GM12878 (cell line): ENCODE measurements around the gene PHYHIPL. TPM values are rescaled to one million over a fixed set of nuclear protein-coding genes. Genes with fewer than 3 reads are reported as not detected.

Experiments used
- ATAC-seq: fragments of 200-7000 bp; cut with Tn5 transposase; 3 replicates; pipeline ENCODE4 v1.9.1; 2020; ENCODE audit warnings: mild to moderate bottlenecking, moderate library complexity
- BruUV-seq: library from RNA; stranded (reverse); fragments of 400-500 nt; replicated peaks from 2 replicates; lab custom pipeline; 2021; lab: Mats Ljungman, UMichigan
- CTCF ChIA-PET: fragments of 300-600 bp; sonication (Branson Sonifier 250); formaldehyde crosslinking; extraction: SDS; loops from one replicate; lab custom pipeline; 2021; ENCODE audit warnings: inconsistent platforms; lab: Yijun Ruan, JAX
- POLR2A ChIA-PET: fragments of 350-600 bp; formaldehyde crosslinking; extraction: SDS; loops from one replicate; lab custom pipeline; 2021; ENCODE audit warnings: inconsistent platforms; lab: Charles Lee
- RAD21 ChIA-PET: fragments of 300-600 bp; sonication (Branson Sonifier 250); formaldehyde crosslinking; loops from one replicate; lab custom pipeline; 2023; ENCODE audit warnings: antibody characterized with exemption; ENCODE audit not compliant: unreplicated experiment; lab: Charles Lee
- SMC1A ChIA-PET: fragments of 300-600 bp; sonication (Branson Sonifier 250); formaldehyde crosslinking; loops from one replicate; lab custom pipeline; 2023; ENCODE audit not compliant: unreplicated experiment, uncharacterized antibody; lab: Charles Lee
- DNase-seq: peaks from one replicate; pipeline ENCODE4 v3.0.0-alpha.2; 2011; ENCODE audit warnings: low read depth, low spot score
- FAIRE-seq: peaks from 3 replicates; lab custom pipeline; 2011; peaks lifted over from hg19 to GRCh38; lab: Jason Lieb, UNC
- H2AFZ ChIP-seq: 2 replicates; pipeline ENCODE4 v1.6.0; 2011; ENCODE audit warnings: low read depth, low read length, control low read depth; ENCODE audit not compliant: control insufficient read depth
- H3K27ac ChIP-seq: 2 replicates; pipeline ENCODE4 v1.5.1; 2011; ENCODE audit warnings: control low read depth; ENCODE audit not compliant: control insufficient read depth, insufficient read depth
- H3K27me3 ChIP-seq, 2 experiments: replicated peaks in 1 of 2; 2 replicates each; pipeline versions ENCODE4 v1.6.0 to v1.6.1; 2011; ENCODE audit warnings: low read length in 1 of 2; ENCODE audit not compliant: control insufficient read depth in 2 of 2, insufficient read depth in 2 of 2
- H3K36me3 ChIP-seq, 2 experiments: 2 replicates each; pipeline ENCODE4 v1.5.1; 2011; ENCODE audit warnings: low read length in 1 of 2; ENCODE audit not compliant: control insufficient read depth in 2 of 2, insufficient read depth in 2 of 2
- H3K4me1 ChIP-seq: 2 replicates; pipeline ENCODE4 v1.6.1; 2011; ENCODE audit warnings: mild to moderate bottlenecking, low read length, moderate library complexity, mixed read lengths; ENCODE audit not compliant: control insufficient read depth, insufficient read depth
- H3K4me2 ChIP-seq: 2 replicates; pipeline ENCODE4 v1.6.0; 2011; ENCODE audit warnings: control low read depth; ENCODE audit not compliant: control insufficient read depth, insufficient read depth
- H3K4me3 ChIP-seq: fragments of 200-600 bp; sonication (generic); 2 replicates; pipeline ENCODE4 v1.5.1; 2016
- H3K79me2 ChIP-seq: 2 replicates; pipeline ENCODE4 v1.6.0; 2011; ENCODE audit warnings: low read length; ENCODE audit not compliant: control insufficient read depth, insufficient read depth
- H3K9ac ChIP-seq: 2 replicates; pipeline ENCODE4 v1.8.0; 2011; ENCODE audit warnings: low read length, control low read depth, mixed read lengths; ENCODE audit not compliant: control insufficient read depth, insufficient read depth
- H3K9me3 ChIP-seq: replicated peaks from 3 replicates; pipeline ENCODE4 v1.5.1; 2011; ENCODE audit warnings: mild to moderate bottlenecking, low read length; ENCODE audit not compliant: control insufficient read depth, insufficient read depth
- H4K20me1 ChIP-seq: 2 replicates; pipeline ENCODE4 v1.6.0; 2011; ENCODE audit not compliant: control insufficient read depth, insufficient read depth
- CBX3 ChIP-seq: fragments of 200-600 bp; sonication (generic); IDR thresholded peaks from 2 replicates; pipeline ENCODE4 v1.6.1; 2016; ENCODE audit warnings: low read depth, borderline replicate concordance
- IKZF2 ChIP-seq, 2 experiments: fragments of 450-650 bp; IDR thresholded peaks; 2 replicates each; pipeline ENCODE4 v1.6.1; 2017; ENCODE audit warnings: mild to moderate bottlenecking in 2 of 2, moderate library complexity in 2 of 2
- JUNB ChIP-seq: IDR thresholded peaks from 2 replicates; pipeline ENCODE4 v1.6.1; 2016; ENCODE audit warnings: antibody characterized with exemption, mild to moderate bottlenecking
- KAT2A ChIP-seq: conservative IDR thresholded peaks from 2 replicates; pipeline ENCODE4 v1.6.1; 2011; ENCODE audit warnings: low read depth, low read length; ENCODE audit not compliant: control insufficient read depth
- MYC ChIP-seq: IDR thresholded peaks from 2 replicates; pipeline ENCODE4 v1.6.1; 2011; ENCODE audit warnings: mild to moderate bottlenecking, low read length, moderate library complexity, inconsistent platforms; ENCODE audit not compliant: insufficient read depth, insufficient replicate concordance, insufficient read length, severe bottlenecking
- NFYA ChIP-seq: IDR thresholded peaks from 2 replicates; pipeline ENCODE4 v1.6.1; 2011; ENCODE audit warnings: low read depth, mild to moderate bottlenecking, low read length, improper control_type of control experiment, borderline replicate concordance
- POLR2AphosphoS5 ChIP-seq: IDR thresholded peaks from 2 replicates; pipeline ENCODE4 v1.6.1; 2011; ENCODE audit warnings: mild to moderate bottlenecking, low read length, inconsistent platforms
- SMAD5 ChIP-seq: IDR thresholded peaks from 2 replicates; pipeline ENCODE4 v1.6.1; 2016; ENCODE audit warnings: antibody characterized with exemption, low read depth
- SPI1 ChIP-seq: IDR thresholded peaks from 2 replicates; pipeline ENCODE4 v1.6.1; 2011; ENCODE audit warnings: low read depth, mild to moderate bottlenecking, low read length, moderate library complexity, borderline replicate concordance; ENCODE audit not compliant: insufficient read depth
- SREBF2 ChIP-seq: IDR thresholded peaks from 2 replicates; pipeline ENCODE4 v1.6.1; 2012; ENCODE audit warnings: mild to moderate bottlenecking, low read length
- YY1 ChIP-seq: IDR thresholded peaks from 2 replicates; pipeline ENCODE4 v1.6.1; 2011; ENCODE audit warnings: low read depth, mild to moderate bottlenecking, low read length
- WGBS: methylation state at CpG from one replicate; pipeline ENCODE4 v1.1.6; 2016; ENCODE audit warnings: low lambda C conversion rate; ENCODE audit not compliant: insufficient replicate concordance, insufficient coverage; ENCODE audit errors: missing lambda C conversion rate; 5-methylcytosine and 5-hydroxymethylcytosine counted together
- in situ Hi-C: fragments of 300-500 bp; cut with MboI; formaldehyde crosslinking; loops from 9 replicates; pipeline ENCODE4 v1.14.3; 2018; ENCODE audit warnings: mixed read lengths
- intact Hi-C: fragments of 100-400 bp; cut with micrococcal nuclease; formaldehyde crosslinking; loops from one replicate; pipeline ENCODE4 v1.14.2; 2022; ENCODE audit not compliant: unreplicated experiment
- polyA plus RNA-seq, 11 experiments: library from polyadenylated mRNA; depleted of rRNA in 4 of 11; unstranded in 6 of 11; stranded (reverse) in 5 of 11; fragments of >200 nt; fragmentation: Nextera tagmentation in 4 of 11; fragmentation: Illumina TruSeq in 1 of 11; extraction: Ambion mirVana in 4 of 11; extraction: Trizol in 1 of 11; gene quantifications; 1 replicate in 1 of 11; 2 replicates in 10 of 11; pipeline versions ENCODE4 v1.2.1 to v1.2.3, GENCODE V29; 2011 to 2016; ENCODE audit warnings: inconsistent platforms in 2 of 11, missing spikeins in 2 of 11, low read depth in 1 of 11
- total RNA-seq, 4 experiments: library from RNA; depleted of rRNA in 3 of 4; stranded (reverse); fragments of >200 nt in 3 of 4; fragmentation: Illumina TruSeq in 1 of 4; extraction: Trizol in 1 of 4; gene quantifications; 2 replicates each; pipeline versions ENCODE4 v1.2.1 to v1.2.3, GENCODE V29; 2013 to 2021

PHYHIPL gene
- total and polyA plus RNA-seq, 10 of the 15 experiments (the other 5 are each of a cell fraction or from before 2014, with no cell fraction given): 0.06 to 0.40 (median 0.18) TPM; not detected in 2

DNA sequence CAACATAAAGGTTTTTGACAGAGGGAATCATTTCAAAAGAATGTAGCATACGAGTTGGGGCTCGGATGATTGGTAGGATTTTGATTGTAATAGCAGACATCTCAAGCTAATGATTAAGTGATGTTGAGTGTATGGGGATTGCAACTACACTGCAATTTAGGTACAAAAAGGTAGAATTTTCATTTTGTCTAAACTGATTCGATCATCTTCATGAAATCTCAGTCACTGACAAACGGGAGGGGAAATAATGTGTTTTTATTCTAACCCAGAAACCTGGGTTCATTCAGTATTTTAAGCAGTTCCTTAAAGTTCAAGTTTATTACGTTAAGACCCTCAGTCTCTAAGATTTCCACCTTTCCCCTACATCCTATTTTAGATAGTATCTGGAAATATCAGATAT, 3.9 kb upstream of the PHYHIPL start:
- SMC1A ChIA-PET: interaction anchor here (0.6 to 3.5 kb wide), 5 partner anchors 8 to 114 kb away, joined by 3 to 12 read pairs (median 4); no protein-coding TSS in a partner anchor
- TF ChIP-seq YY1: no peak
- TF ChIP-seq IKZF2 (IDR thresholded peaks at IDR 0.05): no peak
- no peak for TF ChIP-seq JUNB
- TF ChIP-seq SPI1: no peak
- no peak for TF ChIP-seq MYC
- no peak for TF ChIP-seq SREBF2
- no peak for TF ChIP-seq CBX3
- TF ChIP-seq, all 136 proteins: peak for 0
- ChIA-PET POLR2A (no interaction called here), RAD21 (interaction anchor here (0.6 to 1.1 kb wide), 2 partner anchors 11 to 46 kb away, joined by 3 read pairs; no protein-coding TSS in a partner anchor), CTCF (no interaction called here)
- no peak for FAIRE-seq
- Histone ChIP-seq H3K4me1 (no peaks in the 10 kb centered on the region), H3K9ac (no peak overlapping the region), H3K4me2 (no peak overlapping the region), H3K27ac (no peak overlapping the region), H4K20me1 (no peaks in the 10 kb centered on the region), H3K4me3 (no peak overlapping the region), H2AFZ (no peak overlapping the region), H3K36me3 (no peaks in the 10 kb centered on the region), H3K27me3 (peaks cover 0 to 2% of the 10 kb centered on the region in 2 experiments; a peak in 1 of 4 replicates), H3K9me3 (no peaks in the 10 kb centered on the region; the same call in 2 of the 3 replicates), H3K79me2 (no peaks in the 10 kb centered on the region)
- intact Hi-C loops (no loop called here), in situ Hi-C loops (no loop called here)
- no peak for ATAC-seq
- no TSS peak for BruUV-seq
- DNase-seq: no peak
- 54% methylated on average over 5 of the region's 5 CpGs for WGBS

DNA sequence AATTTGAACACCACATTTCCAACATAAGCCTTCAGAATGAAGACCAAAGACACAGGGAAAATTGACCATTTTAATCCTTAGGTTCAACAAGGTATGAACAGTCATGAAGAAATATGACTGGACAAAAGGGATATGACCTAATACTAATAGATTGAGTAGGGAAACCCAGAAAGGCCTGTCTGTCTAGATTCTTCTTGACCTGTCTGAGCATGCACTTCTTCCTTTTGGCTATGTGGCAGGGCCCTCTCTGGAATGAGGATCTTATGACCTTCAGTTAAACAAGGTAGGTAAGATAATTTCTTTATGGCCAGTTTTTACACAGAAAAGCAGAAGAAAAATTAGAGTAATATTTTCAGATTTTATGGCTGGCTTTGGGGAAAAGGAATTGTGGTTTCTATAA, 3.0 kb upstream of the PHYHIPL start:
- in situ Hi-C loops: no loop called here
- ATAC-seq (no peak), DNase-seq (no peak), FAIRE-seq (no peak)
- intact Hi-C loops: no loop called here
- ChIA-PET POLR2A (interaction anchor here (0.6 kb wide), 2 partner anchors 26 to 56 kb away, joined by 3 to 4 read pairs; no protein-coding TSS in a partner anchor), SMC1A (interaction anchor here (0.6 to 3.5 kb wide), 7 partner anchors 9 to 179 kb away, joined by 3 to 12 read pairs (median 4); no protein-coding TSS in a partner anchor), CTCF (no interaction called here), RAD21 (interaction anchor here (1.1 to 1.5 kb wide), 3 partner anchors 47 to 92 kb away, joined by 3 to 4 read pairs (median 4); no protein-coding TSS in a partner anchor)
- Histone ChIP-seq H3K9ac (no peak overlapping the region), H3K4me1 (no peaks in the 10 kb centered on the region), H3K27ac (no peak overlapping the region), H3K9me3 (no peaks in the 10 kb centered on the region; the same call in 2 of the 3 replicates), H3K79me2 (no peaks in the 10 kb centered on the region), H3K27me3 (peaks cover 0 to 4% of the 10 kb centered on the region in 2 experiments; a peak in 1 of 4 replicates), H2AFZ (no peak overlapping the region), H3K36me3 (no peaks in the 10 kb centered on the region), H3K4me2 (no peak overlapping the region), H4K20me1 (no peaks in the 10 kb centered on the region), H3K4me3 (no peak overlapping the region)
- no TSS peak for BruUV-seq
- TF ChIP-seq SMAD5 (no peak), POLR2AphosphoS5 (no peak), KAT2A (no peak), NFYA (no peak)
